HG02852 (cell line): ENCODE results near the gene AGAP1.

Source experiments
- ATAC-seq: cut with Tn5 transposase; IDR thresholded peaks from one replicate; pipeline ENCODE4 v1.9.1; 2021; ENCODE audit warnings: mild to moderate bottlenecking, moderate library complexity; ENCODE audit not compliant: unreplicated experiment

AGAP1 gene

DNA sequence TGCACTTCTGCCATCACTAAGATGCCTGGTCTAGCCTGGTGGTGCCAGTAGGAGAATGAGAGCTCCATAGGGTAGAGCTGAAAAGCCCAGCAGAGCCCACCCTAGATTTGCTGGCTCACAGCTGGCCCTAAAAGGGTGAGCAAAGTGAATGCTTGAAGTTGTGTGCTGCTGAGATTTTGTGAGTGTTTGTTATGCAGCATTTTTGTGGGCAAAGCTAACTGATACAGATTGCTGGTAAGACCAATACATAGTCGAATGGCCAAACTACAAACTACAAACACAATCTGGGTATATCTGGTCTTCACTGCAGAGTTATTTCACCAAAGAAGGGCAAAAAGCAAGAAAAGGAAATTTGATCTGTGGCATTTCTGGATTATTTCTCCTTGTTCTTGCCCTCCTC lies 7.1 kb upstream of the AGAP1 start:
- ATAC-seq = no peak

- no peak for ATAC-seq
These were observed 3.9 kb upstream of the AGAP1 start for GRCh38 chr2:235489897-235490296.

GRCh38 chr2:235492850-235493344 lies 946 bp upstream of the AGAP1 start:
- ATAC-seq = no peak

DNA sequence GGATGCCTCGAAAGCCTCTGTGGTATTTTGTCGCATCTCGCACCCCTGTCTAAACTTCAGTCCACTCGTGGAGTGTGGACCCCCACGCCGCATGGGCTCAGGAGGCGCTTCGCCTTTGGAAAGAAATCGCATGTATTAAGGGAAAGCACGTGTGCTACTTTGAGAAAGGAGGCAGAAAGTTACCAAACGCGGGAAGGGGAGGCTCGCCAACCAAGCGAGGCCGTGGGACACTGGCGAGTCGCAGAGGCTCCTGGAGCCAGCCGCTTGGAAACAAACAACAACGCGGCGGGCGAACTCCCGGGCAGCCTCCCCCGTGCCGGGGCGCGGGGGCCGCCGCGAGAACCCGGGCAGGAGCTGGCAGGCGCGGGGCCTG lies 455 bp upstream of the AGAP1 start:
- ATAC-seq = no peak

DNA sequence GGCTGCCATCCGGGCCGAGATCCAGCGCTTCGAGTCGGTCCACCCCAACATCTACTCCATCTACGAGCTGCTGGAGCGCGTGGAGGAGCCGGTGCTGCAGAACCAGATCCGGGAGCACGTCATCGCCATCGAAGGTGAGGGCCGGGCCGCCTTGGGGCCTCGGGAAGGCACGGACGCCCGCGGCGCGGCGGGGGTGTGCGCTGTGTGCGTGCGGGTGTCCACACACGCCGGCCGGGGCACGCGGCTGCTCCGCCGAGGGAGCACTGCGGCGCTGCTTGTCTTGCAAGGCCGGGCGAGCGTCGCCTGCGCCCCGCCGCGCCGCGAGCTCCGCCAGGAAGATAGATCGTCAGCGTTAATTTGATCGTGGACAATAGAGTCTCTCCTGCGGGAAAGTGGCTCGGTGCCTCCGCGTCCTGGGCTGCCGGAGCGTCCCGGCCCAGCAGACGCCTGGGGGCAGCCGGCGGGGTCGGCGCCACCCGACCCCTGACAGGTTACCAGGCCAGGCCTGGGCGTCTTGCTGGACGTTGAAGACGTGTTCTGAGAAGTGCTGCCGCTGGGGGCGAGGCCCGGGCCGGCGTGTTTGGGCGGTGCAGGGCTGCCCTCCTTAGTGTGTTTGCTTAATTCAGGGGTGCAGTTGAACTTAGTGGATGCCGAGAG lies 1.0 kb downstream of the AGAP1 start:
- ATAC-seq = no peak

DNA sequence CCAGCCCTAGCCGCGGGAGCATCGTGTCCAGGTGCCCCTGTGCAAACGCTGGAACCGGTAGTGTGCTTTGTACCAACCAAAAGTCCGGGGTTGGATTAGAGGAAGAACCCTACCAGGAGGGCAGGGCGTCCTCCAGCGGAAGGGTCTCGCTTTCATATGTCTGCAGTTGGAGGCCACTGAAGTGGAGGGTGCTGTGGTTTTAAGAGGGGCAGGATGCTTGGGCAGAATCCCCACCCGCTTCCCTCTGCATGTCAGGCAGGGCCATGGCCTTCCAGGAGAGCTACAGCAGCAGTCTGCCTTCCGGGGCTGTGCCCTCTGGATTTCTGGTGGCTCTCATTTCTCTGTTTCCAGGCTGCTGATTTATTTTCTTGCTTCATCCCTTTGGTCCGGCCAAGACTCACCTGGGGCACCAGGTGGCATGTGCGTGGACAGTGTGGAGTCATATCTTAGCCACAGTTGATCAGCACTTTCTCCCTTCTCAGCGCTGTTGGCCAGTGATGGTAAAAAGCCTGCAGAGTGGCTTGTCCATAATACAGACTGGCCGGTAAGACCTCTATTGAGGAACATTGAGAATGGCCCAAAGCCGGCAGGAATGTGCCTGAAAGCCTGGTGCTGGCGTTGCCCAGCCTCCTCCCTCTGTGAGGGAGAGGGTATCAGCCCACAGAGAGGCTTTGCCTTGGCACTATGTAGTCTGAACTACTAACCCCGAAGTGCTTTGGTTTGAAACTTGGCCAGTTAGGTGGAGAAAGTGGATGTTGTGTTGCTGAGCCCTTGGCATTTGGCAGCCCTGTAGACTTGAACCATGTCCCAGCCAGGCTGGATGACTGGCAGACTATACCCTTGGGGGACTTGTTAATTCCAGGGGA lies 1.8 kb downstream of the AGAP1 start:
- ATAC-seq = no peak

DNA sequence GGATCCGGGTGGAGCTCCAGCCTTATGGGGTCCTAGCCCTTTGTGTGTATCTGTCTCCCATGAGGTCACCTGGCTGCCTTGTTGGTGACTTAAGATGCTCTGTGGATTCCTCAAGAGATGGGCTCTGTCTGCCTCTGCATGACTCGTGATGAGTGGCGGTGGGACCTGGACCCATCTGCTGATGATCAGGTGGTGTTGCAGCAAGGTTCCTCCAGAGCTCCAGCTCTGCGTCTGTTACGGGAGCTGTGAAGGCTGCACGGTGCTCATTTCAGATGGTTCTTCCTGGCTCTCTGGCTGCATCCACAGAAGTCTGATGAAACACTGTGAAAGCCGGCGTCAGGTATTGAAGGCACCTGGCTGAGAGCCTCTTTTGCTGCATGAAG lies 2.4 kb downstream of the AGAP1 start:
- ATAC-seq = no peak

- no peak for ATAC-seq
These were observed 3.3 kb downstream of the AGAP1 start for GRCh38 chr2:235497096-235497495.

GRCh38 chr2:235498541-235498940 lies 4.7 kb downstream of the AGAP1 start:
- no peak for ATAC-seq

DNA sequence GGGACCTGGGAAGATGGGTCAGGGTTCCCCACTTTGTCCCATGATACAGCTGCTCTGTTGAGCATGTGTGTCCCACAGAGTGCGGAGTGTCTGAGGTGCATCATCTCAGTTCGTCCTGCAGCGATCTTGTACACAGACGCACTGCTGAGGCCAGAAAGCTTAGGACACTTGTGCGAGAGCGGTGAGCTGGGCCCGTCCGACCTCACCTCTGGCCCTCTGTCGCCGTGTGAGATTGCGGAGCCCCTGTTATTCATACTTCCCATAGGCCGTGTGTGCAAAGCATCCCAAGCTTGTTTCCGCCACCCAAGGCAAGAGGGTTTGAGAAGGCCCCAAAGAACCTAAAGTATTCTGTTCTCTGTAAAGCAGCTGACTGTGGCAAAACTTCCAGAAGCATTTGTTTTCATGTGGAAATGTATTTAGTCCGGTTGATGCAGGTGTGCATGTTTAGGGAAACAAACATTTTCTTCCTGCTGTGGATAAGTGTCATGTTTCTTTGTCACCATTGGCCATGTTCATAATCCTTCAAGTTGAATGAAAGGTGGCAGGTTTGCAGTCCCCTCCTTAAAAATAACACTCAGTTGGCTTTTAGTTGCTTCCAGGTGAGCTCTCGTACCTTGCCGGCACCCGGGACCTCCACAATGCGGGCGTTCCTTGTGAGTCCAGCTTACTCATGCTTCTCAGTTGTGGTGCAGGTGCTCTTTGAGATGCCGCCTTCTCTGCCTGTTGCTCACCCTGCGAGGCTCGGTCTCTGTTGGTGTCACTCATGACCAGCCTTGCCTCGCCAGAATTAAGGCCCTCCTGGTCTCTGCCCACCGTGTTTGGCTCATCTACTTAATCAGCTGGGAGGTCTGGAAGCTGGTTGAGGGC lies 5.3 kb downstream of the AGAP1 start:
- no peak for ATAC-seq

- ATAC-seq = no peak
These were observed 6.4 kb downstream of the AGAP1 start for GRCh38 chr2:235500110-235500760.

- ATAC-seq = no peak
These were observed 7.2 kb downstream of the AGAP1 start for GRCh38 chr2:235500761-235501672.

GRCh38 chr2:235501673-235502031 lies 7.8 kb downstream of the AGAP1 start:
- ATAC-seq = no peak

DNA sequence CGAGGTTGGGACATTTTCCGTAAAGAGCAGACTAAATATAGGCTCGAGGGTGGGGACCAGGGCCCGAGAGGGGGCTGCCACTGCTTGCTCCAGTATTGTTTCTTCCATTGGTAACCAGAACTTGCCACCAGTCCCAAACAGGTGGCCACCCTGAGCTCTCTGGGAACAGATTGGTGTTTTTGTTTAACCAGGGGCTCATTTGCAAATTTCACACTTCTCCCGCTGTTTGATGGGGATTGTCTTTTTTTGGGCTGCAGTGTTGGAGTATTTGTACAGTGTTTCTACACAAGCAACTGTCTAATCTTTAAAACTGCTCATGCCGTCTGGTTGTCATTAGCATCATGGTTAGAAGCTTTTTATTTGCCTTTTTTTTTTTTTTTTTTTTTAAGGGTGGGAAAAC lies 8.5 kb downstream of the AGAP1 start:
- no peak for ATAC-seq

- no peak for ATAC-seq
These were observed 10.8 kb downstream of the AGAP1 start for GRCh38 chr2:235504441-235505180.

GRCh38 chr2:235505181-235505741 lies 11.4 kb downstream of the AGAP1 start:
- no peak for ATAC-seq

GRCh38 chr2:235506291-235506996 lies 12.6 kb downstream of the AGAP1 start:
- ATAC-seq = no peak

GRCh38 chr2:235506997-235507615 lies 13.3 kb downstream of the AGAP1 start:
- no peak for ATAC-seq
